ENCODE measurements around the gene FCRL5.

The FCRL5 gene

DNA sequence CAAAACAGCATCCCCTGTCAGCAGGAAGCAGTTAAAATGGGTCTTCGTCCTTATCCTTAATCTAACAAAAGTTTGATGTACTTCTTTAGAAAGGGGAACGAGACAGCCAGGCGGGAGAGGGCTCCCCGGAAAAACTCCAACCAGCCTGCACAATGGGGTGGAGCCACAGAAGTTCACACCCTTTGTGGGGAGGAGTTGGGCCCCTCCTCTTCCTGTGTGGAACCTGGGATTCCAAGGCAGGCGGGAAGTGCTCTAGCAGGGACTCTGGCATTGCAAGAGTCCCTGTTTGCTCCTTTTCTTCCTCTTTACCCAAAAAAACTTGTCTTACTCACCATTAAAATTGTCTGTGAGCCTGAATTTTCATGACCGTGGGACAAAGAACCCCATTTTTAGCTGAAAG lies 47.7 kb downstream of the FCRL5 start:
- Histone ChIP-seq H3K9ac (no peak overlapping the region), H3K27me3 (ENCODE audit: control insufficient read depth, insufficient read depth, low read length) (no peaks in the 10 kb centered on the region), H3K9me3 (ENCODE audit: control insufficient read depth, low read length) (no peaks in the 10 kb centered on the region), H3K27ac (no peak overlapping the region), H3K4me3 (ENCODE audit: low read depth, low read length) (no peak overlapping the region), H3K4me2 (ENCODE audit: low read length) (no peak overlapping the region), H2AFZ (no peak overlapping the region), H3K36me3 (ENCODE audit: control insufficient read depth, insufficient read depth, low read length) (no peaks in the 10 kb centered on the region), H3K4me1 (no peaks in the 10 kb centered on the region), H3K79me2 (no peaks in the 10 kb centered on the region)
- TF ChIP-seq, protein P1, sequence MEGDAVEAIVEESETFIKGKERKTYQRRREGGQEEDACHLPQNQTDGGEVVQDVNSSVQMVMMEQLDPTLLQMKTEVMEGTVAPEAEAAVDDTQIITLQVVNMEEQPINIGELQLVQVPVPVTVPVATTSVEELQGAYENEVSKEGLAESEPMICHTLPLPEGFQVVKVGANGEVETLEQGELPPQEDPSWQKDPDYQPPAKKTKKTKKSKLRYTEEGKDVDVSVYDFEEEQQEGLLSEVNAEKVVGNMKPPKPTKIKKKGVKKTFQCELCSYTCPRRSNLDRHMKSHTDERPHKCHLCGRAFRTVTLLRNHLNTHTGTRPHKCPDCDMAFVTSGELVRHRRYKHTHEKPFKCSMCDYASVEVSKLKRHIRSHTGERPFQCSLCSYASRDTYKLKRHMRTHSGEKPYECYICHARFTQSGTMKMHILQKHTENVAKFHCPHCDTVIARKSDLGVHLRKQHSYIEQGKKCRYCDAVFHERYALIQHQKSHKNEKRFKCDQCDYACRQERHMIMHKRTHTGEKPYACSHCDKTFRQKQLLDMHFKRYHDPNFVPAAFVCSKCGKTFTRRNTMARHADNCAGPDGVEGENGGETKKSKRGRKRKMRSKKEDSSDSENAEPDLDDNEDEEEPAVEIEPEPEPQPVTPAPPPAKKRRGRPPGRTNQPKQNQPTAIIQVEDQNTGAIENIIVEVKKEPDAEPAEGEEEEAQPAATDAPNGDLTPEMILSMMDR (IDR thresholded peaks at IDR 0.05) = no peak

DNA sequence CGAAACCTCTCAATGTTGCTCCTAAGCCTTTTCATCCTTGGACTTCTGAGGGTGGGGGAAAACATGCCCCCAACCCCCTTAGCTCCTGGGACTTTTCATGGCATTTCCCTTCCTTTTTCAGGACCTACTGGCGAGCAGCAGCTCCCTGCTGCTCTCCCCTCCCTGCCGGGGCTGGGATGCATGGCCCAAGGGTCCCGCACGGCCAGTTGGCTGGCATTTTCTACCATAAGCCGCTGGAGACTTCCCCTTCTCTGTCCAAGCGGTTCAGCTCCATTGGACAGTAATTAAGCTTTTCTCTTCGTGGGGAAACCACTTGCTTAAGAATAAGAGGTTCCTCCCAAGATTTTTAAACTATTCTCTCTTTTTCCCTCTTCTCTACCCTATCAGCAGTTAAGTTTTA lies 52.8 kb downstream of the FCRL5 start:
- Histone ChIP-seq H3K36me3 (ENCODE audit: control insufficient read depth, insufficient read depth, low read length) (no peaks in the 10 kb centered on the region), H3K27ac (no peak overlapping the region), H3K4me3 (ENCODE audit: low read depth, low read length) (no peak overlapping the region), H3K9ac (no peak overlapping the region), H3K4me1 (no peaks in the 10 kb centered on the region), H2AFZ (no peak overlapping the region), H3K4me2 (ENCODE audit: low read length) (no peak overlapping the region), H3K9me3 (ENCODE audit: control insufficient read depth, low read length) (no peaks in the 10 kb centered on the region), H3K79me2 (no peaks in the 10 kb centered on the region), H3K27me3 (ENCODE audit: control insufficient read depth, insufficient read depth, low read length) (no peaks in the 10 kb centered on the region)
- TF ChIP-seq, protein P1 (IDR thresholded peaks at IDR 0.05) = no peak

DNA sequence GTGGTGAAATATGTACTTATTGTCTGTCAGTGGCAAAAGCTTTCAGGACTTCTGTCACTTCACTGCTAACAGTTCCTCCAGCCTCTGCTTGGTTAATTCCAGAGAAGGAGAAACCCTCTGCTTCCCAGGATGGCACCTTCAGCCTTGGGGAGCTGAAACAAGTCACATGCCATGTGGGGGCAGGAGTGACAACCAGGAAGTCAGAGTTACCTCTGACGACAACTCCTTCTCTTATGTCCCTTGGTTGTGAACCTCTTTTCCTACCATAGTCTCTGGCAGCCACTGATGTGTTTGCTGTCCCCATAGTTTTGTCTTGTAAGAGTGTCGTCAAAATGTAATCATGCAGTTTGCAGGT lies 53.6 kb downstream of the FCRL5 start:
- Histone ChIP-seq H3K27ac (no peak overlapping the region), H3K4me2 (ENCODE audit: low read length) (no peak overlapping the region), H3K27me3 (ENCODE audit: control insufficient read depth, insufficient read depth, low read length) (no peaks in the 10 kb centered on the region), H3K4me3 (ENCODE audit: low read depth, low read length) (no peak overlapping the region), H3K9me3 (ENCODE audit: control insufficient read depth, low read length) (no peaks in the 10 kb centered on the region), H3K36me3 (ENCODE audit: control insufficient read depth, insufficient read depth, low read length) (no peaks in the 10 kb centered on the region), H3K9ac (no peak overlapping the region), H3K79me2 (no peaks in the 10 kb centered on the region), H3K4me1 (no peaks in the 10 kb centered on the region), H2AFZ (no peak overlapping the region)
- TF ChIP-seq, protein P1 (IDR thresholded peaks at IDR 0.05) = no peak

DNA sequence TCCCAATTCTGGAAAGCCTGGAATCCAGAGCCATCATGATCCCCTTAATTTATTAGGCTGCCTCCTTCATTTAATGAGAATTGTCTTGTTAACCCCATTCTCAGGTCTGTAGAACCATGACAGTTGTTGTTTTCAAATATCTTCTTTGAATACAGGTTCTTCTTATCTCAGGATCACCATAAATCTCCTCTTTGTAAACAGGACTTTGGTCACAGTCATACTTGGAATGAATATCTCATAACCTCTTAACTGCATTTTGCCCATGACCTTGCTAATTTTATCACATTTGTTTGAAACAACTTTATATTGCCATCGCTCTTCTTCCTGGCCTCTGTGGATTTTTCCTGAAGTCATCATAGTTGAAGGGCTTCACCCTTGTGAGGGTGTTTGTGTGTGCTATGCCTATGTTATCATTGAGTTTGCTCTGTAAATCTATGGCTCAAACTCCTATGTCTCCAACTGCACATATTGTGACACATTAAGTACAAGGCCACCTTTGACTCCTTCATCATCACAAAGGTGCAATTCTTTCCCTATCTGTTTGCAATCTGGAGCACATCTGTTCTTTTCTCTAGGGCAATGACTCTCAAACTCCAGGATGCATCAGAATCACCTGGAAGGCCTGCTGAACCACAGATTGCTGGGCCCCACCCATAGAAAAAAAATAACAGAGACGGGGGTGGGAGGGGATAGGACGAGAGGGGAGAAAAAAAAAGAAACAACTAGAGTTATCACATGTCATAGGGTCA lies 54.2 kb downstream of the FCRL5 start:
- TF ChIP-seq, protein P1 (IDR thresholded peaks at IDR 0.05) = no peak
- Histone ChIP-seq H2AFZ (no peak overlapping the region), H3K27me3 (ENCODE audit: control insufficient read depth, insufficient read depth, low read length) (no peaks in the 10 kb centered on the region), H3K9me3 (ENCODE audit: control insufficient read depth, low read length) (no peaks in the 10 kb centered on the region), H3K9ac (no peak overlapping the region), H3K4me2 (ENCODE audit: low read length) (no peak overlapping the region), H3K36me3 (ENCODE audit: control insufficient read depth, insufficient read depth, low read length) (no peaks in the 10 kb centered on the region), H3K79me2 (no peaks in the 10 kb centered on the region), H3K27ac (no peak overlapping the region), H3K4me1 (no peaks in the 10 kb centered on the region), H3K4me3 (ENCODE audit: low read depth, low read length) (no peak overlapping the region)

DNA sequence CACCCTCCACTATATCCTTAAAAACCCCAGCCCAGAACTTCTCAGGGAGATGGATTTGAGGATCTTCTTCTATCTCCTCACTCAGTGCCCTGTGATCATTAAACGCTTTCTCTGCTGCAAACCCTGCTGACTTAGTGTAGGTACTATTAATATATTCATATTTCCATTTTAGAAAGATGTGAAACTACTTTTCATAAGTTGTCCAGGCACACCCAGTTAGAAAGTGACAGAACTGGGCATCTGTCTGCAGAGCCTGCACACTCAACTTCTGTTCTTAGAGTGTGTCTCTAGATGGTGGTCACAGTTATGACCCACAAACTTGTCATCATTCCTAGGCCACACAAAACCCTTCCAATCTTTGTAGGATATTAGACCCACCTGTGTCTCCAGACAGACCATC lies 55.0 kb downstream of the FCRL5 start:
- Histone ChIP-seq H3K27me3 (ENCODE audit: control insufficient read depth, insufficient read depth, low read length) (no peaks in the 10 kb centered on the region), H3K4me1 (no peaks in the 10 kb centered on the region), H3K4me3 (ENCODE audit: low read depth, low read length) (no peak overlapping the region), H3K36me3 (ENCODE audit: control insufficient read depth, insufficient read depth, low read length) (no peaks in the 10 kb centered on the region), H3K9ac (no peak overlapping the region), H3K27ac (no peak overlapping the region), H3K79me2 (no peaks in the 10 kb centered on the region), H3K4me2 (ENCODE audit: low read length) (no peak overlapping the region), H3K9me3 (ENCODE audit: control insufficient read depth, low read length) (no peaks in the 10 kb centered on the region), H2AFZ (no peak overlapping the region)
- TF ChIP-seq, protein P1 (IDR thresholded peaks at IDR 0.05) = no peak

Data from parathyroid adenoma (tissue), 2 donors.